Smooth muscle cell (in vitro differentiated cells): ENCODE results near the gene CIT. TPM values are rescaled to one million over a fixed set of nuclear protein-coding genes. Genes with fewer than 3 reads are reported as not detected.
"Not testable (repeated sequence)": the region's sequence is repeated elsewhere in the genome, so short reads cannot be mapped to it uniquely, and the experiment has no call there.

ENCODE experiments used
- DNase-seq: peaks from one replicate; lab custom pipeline; 2025; ENCODE audit not compliant: unreplicated experiment; lab: John Stamatoyannopoulos, UW
- H2AFZ ChIP-seq: fragments of 200-600 bp; sonication (generic); 2 replicates; pipeline ENCODE4 v1.6.0; 2016; ENCODE audit warnings: antibody characterized with exemption, low read depth, mild to moderate bottlenecking
- H3F3A ChIP-seq: fragments of 200-600 bp; sonication (generic); 2 replicates; pipeline ENCODE4 v1.6.0; 2017; ENCODE audit warnings: antibody characterized with exemption, low read depth
- H3K27ac ChIP-seq: fragments of 200-600 bp; sonication (generic); 2 replicates; pipeline ENCODE4 v1.5.1; 2016; ENCODE audit warnings: low read depth, mild to moderate bottlenecking
- H3K27me3 ChIP-seq: fragments of 200-600 bp; sonication (generic); 2 replicates; pipeline ENCODE4 v1.6.1; 2016; ENCODE audit warnings: low read depth, mild to moderate bottlenecking
- H3K36me3 ChIP-seq: fragments of 200-600 bp; sonication (generic); 2 replicates; pipeline ENCODE4 v1.5.1; 2016; ENCODE audit warnings: low read depth
- H3K4me1 ChIP-seq: fragments of 200-600 bp; sonication (generic); 2 replicates; pipeline ENCODE4 v1.5.1; 2016; ENCODE audit warnings: low read depth
- H3K4me2 ChIP-seq: fragments of 200-600 bp; sonication (generic); 2 replicates; pipeline ENCODE4 v1.6.0; 2016; ENCODE audit warnings: mild to moderate bottlenecking
- H3K4me3 ChIP-seq: fragments of 200-600 bp; sonication (generic); 2 replicates; pipeline ENCODE4 v1.5.1; 2016; ENCODE audit warnings: mild to moderate bottlenecking
- H3K79me2 ChIP-seq: fragments of 200-600 bp; sonication (generic); 2 replicates; pipeline ENCODE4 v1.6.0; 2016; ENCODE audit warnings: low read depth, mild to moderate bottlenecking
- H3K9ac ChIP-seq: fragments of 200-600 bp; sonication (generic); 2 replicates; pipeline ENCODE4 v1.6.0; 2016; ENCODE audit warnings: low read depth
- H3K9me3 ChIP-seq: fragments of 200-600 bp; sonication (generic); replicated peaks from 2 replicates; pipeline ENCODE4 v1.5.1; 2016; ENCODE audit warnings: low read depth
- H4K20me1 ChIP-seq: fragments of 200-600 bp; sonication (generic); 2 replicates; pipeline ENCODE4 v1.6.0; 2016; ENCODE audit warnings: low read depth
- CTCF ChIP-seq: fragments of 200-600 bp; sonication (generic); IDR thresholded peaks from 2 replicates; pipeline ENCODE4 v1.5.1; 2017; ENCODE audit warnings: borderline replicate concordance, mild to moderate bottlenecking, antibody characterized with exemption; ENCODE audit not compliant: insufficient read depth, poor library complexity, severe bottlenecking
- WGBS: methylation state at CpG from one replicate; pipeline ENCODE4 v1.1.7; 2016; ENCODE audit warnings: low lambda C conversion rate; 5-methylcytosine and 5-hydroxymethylcytosine counted together
- polyA plus RNA-seq: library from polyadenylated mRNA; unstranded; fragments of >200 nt; fragmentation: Nextera tagmentation; extraction: Ambion mirVana; gene quantifications from 2 replicates; pipeline ENCODE4 v1.2.1, GENCODE V29; 2016
- total RNA-seq: library from RNA; depleted of rRNA; stranded (reverse); fragments of >200 nt; gene quantifications from 2 replicates; pipeline ENCODE4 v1.2.3, GENCODE V29; 2014

CIT gene
- total and polyA plus RNA-seq, 2 experiments from 2014 or later = 3.2 to 9.1 TPM

- WGBS = 89% methylated on average over 6 of the region's 6 CpGs
- H3F3A ChIP-seq, H3K4me2 ChIP-seq, H3K9ac ChIP-seq, H4K20me1 ChIP-seq, DNase-seq, H3K36me3 ChIP-seq, H3K9me3 ChIP-seq, H2AFZ ChIP-seq, H3K4me1 ChIP-seq, H3K4me3 ChIP-seq, H3K79me2 ChIP-seq, H3K27ac ChIP-seq: not testable (repeated sequence)
- TF ChIP-seq CTCF = peak; percentile 4
- H3K27me3 ChIP-seq = peaks cover 15% of the 10 kb centered on the region
Measured at GRCh38 chr12:119658166-119658565, 219.0 kb downstream of the CIT start.

- not testable (repeated sequence) for H3K4me2 ChIP-seq, H3K36me3 ChIP-seq, H3K4me1 ChIP-seq, H3K9me3 ChIP-seq, H2AFZ ChIP-seq, H3F3A ChIP-seq, H4K20me1 ChIP-seq, DNase-seq, H3K79me2 ChIP-seq, H3K9ac ChIP-seq, H3K4me3 ChIP-seq, H3K27ac ChIP-seq
- H3K27me3 ChIP-seq = peaks cover 12% of the 10 kb centered on the region
- 53% methylated on average over 2 of the region's 2 CpGs for WGBS
Measured at GRCh38 chr12:119657001-119657400, 220.1 kb downstream of the CIT start.

- H3K4me1 ChIP-seq = no peaks in the 10 kb centered on the region
- no peak for DNase-seq
- no peak overlapping the region for H3K9ac ChIP-seq
- no peak overlapping the region for H3K4me2 ChIP-seq
- H3K79me2 ChIP-seq = no peaks in the 10 kb centered on the region
- no peak overlapping the region for H3K27ac ChIP-seq
- no peak overlapping the region for H2AFZ ChIP-seq
- no peaks in the 10 kb centered on the region for H4K20me1 ChIP-seq
- TF ChIP-seq CTCF = no peak
- H3F3A ChIP-seq = no peaks in the 10 kb centered on the region
- H3K36me3 ChIP-seq = no peaks in the 10 kb centered on the region
- H3K4me3 ChIP-seq = no peak overlapping the region
- H3K9me3 ChIP-seq = no peaks in the 10 kb centered on the region
- 80% methylated on average over 3 of the region's 3 CpGs for WGBS
- H3K27me3 ChIP-seq = no peaks in the 10 kb centered on the region
Measured at GRCh38 chr12:119652665-119653064, 224.5 kb downstream of the CIT start.

- Histone ChIP-seq H3K9me3 (no peaks in the 10 kb centered on the region), H3K4me2 (no peak overlapping the region), H3K27ac (no peak overlapping the region), H3K79me2 (no peaks in the 10 kb centered on the region), H3K9ac (no peak overlapping the region), H3K36me3 (no peaks in the 10 kb centered on the region), H3K4me1 (no peaks in the 10 kb centered on the region), H3F3A (no peaks in the 10 kb centered on the region), H2AFZ (no peak overlapping the region), H3K4me3 (no peak overlapping the region), H4K20me1 (no peaks in the 10 kb centered on the region), H3K27me3 (no peaks in the 10 kb centered on the region)
- WGBS = 68% methylated on average over 4 of the region's 4 CpGs
- DNase-seq = no peak
- peak; percentile 54 for TF ChIP-seq CTCF
Measured at GRCh38 chr12:119649202-119649808, 227.8 kb downstream of the CIT start.
